Caco-2 (cell line): ENCODE measurements around the gene RALGPS2. TPM values are rescaled to one million over a fixed set of nuclear protein-coding genes. Genes with fewer than 3 reads are reported as not detected.

Experiments
- Bru-seq: library from RNA; stranded (reverse); fragments of 400-500 nt; gene quantifications from one replicate; lab custom pipeline; 2021; lab: Mats Ljungman, UMichigan
- BruChase-seq, 2 experiments: library from RNA; stranded (reverse); fragments of 400-500 nt; gene quantifications; one replicate each; lab custom pipeline; 2021; lab: Mats Ljungman, UMichigan
- BruUV-seq: library from RNA; stranded (reverse); fragments of 400-500 nt; replicated peaks from 2 replicates; lab custom pipeline; 2021; lab: Mats Ljungman, UMichigan
- CTCF ChIA-PET: fragments of 300-600 bp; sonication (Branson Sonifier 250); formaldehyde crosslinking; loops from one replicate; lab custom pipeline; 2022; ENCODE audit warnings: antibody characterized with exemption; lab: Charles Lee
- POLR2A ChIA-PET: fragments of 300-600 bp; sonication (Branson Sonifier 250); formaldehyde crosslinking; loops from one replicate; lab custom pipeline; 2022; ENCODE audit warnings: antibody characterized with exemption; lab: Charles Lee
- DNase-seq, 2 experiments: peaks; one replicate each; pipeline versions ENCODE4 v3.0.0 to v3.0.0-alpha.2; 2020 to 2022
- H3K27me3 ChIP-seq: replicated peaks from 2 replicates; pipeline ENCODE4 v1.6.0; 2011; ENCODE audit warnings: low read length; ENCODE audit not compliant: control insufficient read depth, insufficient read depth
- H3K36me3 ChIP-seq: 2 replicates; pipeline ENCODE4 v1.5.1; 2011; ENCODE audit warnings: low read length; ENCODE audit not compliant: control insufficient read depth, insufficient read depth
- H3K4me1 ChIP-seq: fragments of 250-450 bp; sonication (Bioruptor Pico); 2 replicates; pipeline ENCODE4 v1.5.1; 2020; ENCODE audit warnings: mild to moderate bottlenecking
- H3K4me3 ChIP-seq: 2 replicates; pipeline ENCODE4 v1.5.1; 2011; ENCODE audit warnings: low read depth, mild to moderate bottlenecking, control low read depth, low read length
- H3K9me3 ChIP-seq: fragments of 250-450 bp; sonication (Bioruptor Pico); 2 replicates; pipeline ENCODE4 v1.5.1; 2020; ENCODE audit warnings: mild to moderate bottlenecking, moderate library complexity
- H3K27ac Mint-ChIP-seq: one replicate; pipeline ENCODE4 v1.8.0; 2022; ENCODE audit warnings: mixed read lengths; ENCODE audit not compliant: unreplicated experiment
- H3K27me3 Mint-ChIP-seq: one replicate; pipeline ENCODE4 v1.8.0; 2022; ENCODE audit warnings: mixed read lengths; ENCODE audit not compliant: insufficient read depth, unreplicated experiment
- H3K36me3 Mint-ChIP-seq: one replicate; pipeline ENCODE4 v1.8.0; 2022; ENCODE audit warnings: mild to moderate bottlenecking, mixed read lengths; ENCODE audit not compliant: insufficient read depth, unreplicated experiment
- H3K4me1 Mint-ChIP-seq: one replicate; pipeline ENCODE4 v1.8.0; 2022; ENCODE audit warnings: low read depth, mixed read lengths; ENCODE audit not compliant: unreplicated experiment
- H3K4me3 Mint-ChIP-seq: one replicate; pipeline ENCODE4 v1.8.0; 2022; ENCODE audit warnings: mild to moderate bottlenecking, moderate library complexity, mixed read lengths; ENCODE audit not compliant: unreplicated experiment
- H3K9me3 Mint-ChIP-seq: one replicate; pipeline ENCODE4 v1.8.0; 2022; ENCODE audit warnings: mixed read lengths; ENCODE audit not compliant: unreplicated experiment
- intact Hi-C: fragments of 100-400 bp; cut with micrococcal nuclease; formaldehyde crosslinking; loops from one replicate; pipeline ENCODE4 v1.10.0; 2022; ENCODE audit not compliant: unreplicated experiment
- long read RNA-seq: library from polyadenylated mRNA; stranded (forward); transcript quantifications from one replicate; pipeline ENCODE4 v2.0.0, GENCODE V29; 2022
- total RNA-seq: library from RNA; stranded (reverse); gene quantifications from 2 replicates; pipeline ENCODE4 v1.2.3, GENCODE V29; 2022
- TF ChIP-seq, protein P1 (sequence below), 2 experiments: fragments of 200-600 bp in 1 of 2; IDR thresholded peaks; 1 replicate in 1 of 2; 2 replicates in 1 of 2; pipeline versions ENCODE4 v1.5.1 to v1.8.0; 2011 to 2022; ENCODE audit warnings: antibody characterized with exemption in 1 of 2, control low read depth in 1 of 2, inconsistent platforms in 1 of 2, low read depth in 1 of 2, low read length in 1 of 2, mild to moderate bottlenecking in 1 of 2, moderate library complexity in 1 of 2; ENCODE audit not compliant: insufficient read depth in 1 of 2, severe bottlenecking in 1 of 2, unreplicated experiment in 1 of 2

RALGPS2 gene, protein sequence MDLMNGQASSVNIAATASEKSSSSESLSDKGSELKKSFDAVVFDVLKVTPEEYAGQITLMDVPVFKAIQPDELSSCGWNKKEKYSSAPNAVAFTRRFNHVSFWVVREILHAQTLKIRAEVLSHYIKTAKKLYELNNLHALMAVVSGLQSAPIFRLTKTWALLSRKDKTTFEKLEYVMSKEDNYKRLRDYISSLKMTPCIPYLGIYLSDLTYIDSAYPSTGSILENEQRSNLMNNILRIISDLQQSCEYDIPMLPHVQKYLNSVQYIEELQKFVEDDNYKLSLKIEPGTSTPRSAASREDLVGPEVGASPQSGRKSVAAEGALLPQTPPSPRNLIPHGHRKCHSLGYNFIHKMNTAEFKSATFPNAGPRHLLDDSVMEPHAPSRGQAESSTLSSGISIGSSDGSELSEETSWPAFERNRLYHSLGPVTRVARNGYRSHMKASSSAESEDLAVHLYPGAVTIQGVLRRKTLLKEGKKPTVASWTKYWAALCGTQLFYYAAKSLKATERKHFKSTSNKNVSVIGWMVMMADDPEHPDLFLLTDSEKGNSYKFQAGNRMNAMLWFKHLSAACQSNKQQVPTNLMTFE
- total RNA-seq, result 26.1 and 38.6 TPM in 2 replicates
- percentile 87 among the genes with signal in this experiment for Bru-seq, nascent RNA
- percentile 84 among the genes with signal in this experiment for BruChase-seq, experiment 1, labeled RNA remaining after a 2-hour chase
- percentile 83 among the genes with signal in this experiment for BruChase-seq, experiment 2, labeled RNA remaining after a 6-hour chase
- long read RNA-seq, full-length matches to known transcripts, result 4 of 13 reads
- long read RNA-seq, partial matches to known transcripts, result 5 of 13 reads
- long read RNA-seq, other reads (novel, unspliced or antisense), result 4 of 13 reads

DNA sequence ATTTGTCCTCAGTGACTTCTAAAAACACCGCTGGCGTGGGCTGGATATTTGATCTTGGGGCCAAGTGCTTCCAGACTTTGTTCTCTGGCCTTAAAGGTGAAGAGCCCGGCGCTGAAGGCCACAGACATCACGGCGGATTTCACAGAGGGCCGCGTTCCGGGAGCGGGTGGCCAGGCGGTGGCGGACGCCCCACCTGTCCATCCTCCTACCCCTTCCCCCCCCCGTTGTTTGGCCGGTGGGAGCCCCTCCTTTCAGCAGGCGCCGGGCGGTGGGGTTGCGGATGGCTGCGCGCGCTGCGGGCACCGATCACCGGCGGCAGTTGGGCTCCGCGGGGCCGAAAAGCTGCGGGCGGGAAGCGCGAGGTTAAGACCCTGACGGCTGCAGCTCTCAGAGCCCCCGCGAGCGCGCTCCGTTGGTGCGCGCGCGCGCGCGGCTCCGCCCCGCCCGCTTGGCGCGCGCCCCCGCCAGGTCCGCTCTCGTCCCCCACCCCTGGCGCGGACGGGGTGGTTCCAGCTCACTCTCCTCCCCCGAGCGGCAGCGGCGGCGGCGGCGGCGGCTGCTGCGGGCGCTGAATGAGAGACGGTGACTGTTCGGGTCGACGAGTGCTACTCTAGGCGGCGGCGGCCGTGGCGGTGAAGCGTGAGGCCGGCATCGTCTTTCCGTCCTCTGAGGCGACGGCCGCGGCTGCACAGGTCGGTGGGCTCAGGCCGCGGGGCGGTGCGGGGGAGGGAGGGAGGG is at the start of gene RALGPS2:
Gene RALGPS2 (plus strand): TSS at position 517 of the 738 bp plus-strand sequence. CDS start 51,521 bp downstream, outside the sequence.
- Histone ChIP-seq H3K36me3 (no peaks in the 10 kb centered on the region), H3K9me3 (no peaks in the 10 kb centered on the region), H3K4me1 (peaks cover 10% of the 10 kb centered on the region; the same call in 1 of the 2 replicates), H3K4me3 (peak within 1 kb of the TSS; percentile 89), H3K27me3 (no peaks in the 10 kb centered on the region)
- peak within 1 kb of the TSS; percentile 86 for H3K27ac Mint-ChIP-seq
- CTCF ChIA-PET, result interaction anchor here (3.2 kb wide), 1 partner anchor 182 kb away, joined by 23 read pairs; no protein-coding TSS in a partner anchor
- intact Hi-C loops, result loop anchor here (2.0 kb wide), 1 partner anchor 70 kb away; no protein-coding TSS in a partner anchor
- H3K9me3 Mint-ChIP-seq, result no peaks in the 10 kb centered on the region
- TF ChIP-seq, protein P1, sequence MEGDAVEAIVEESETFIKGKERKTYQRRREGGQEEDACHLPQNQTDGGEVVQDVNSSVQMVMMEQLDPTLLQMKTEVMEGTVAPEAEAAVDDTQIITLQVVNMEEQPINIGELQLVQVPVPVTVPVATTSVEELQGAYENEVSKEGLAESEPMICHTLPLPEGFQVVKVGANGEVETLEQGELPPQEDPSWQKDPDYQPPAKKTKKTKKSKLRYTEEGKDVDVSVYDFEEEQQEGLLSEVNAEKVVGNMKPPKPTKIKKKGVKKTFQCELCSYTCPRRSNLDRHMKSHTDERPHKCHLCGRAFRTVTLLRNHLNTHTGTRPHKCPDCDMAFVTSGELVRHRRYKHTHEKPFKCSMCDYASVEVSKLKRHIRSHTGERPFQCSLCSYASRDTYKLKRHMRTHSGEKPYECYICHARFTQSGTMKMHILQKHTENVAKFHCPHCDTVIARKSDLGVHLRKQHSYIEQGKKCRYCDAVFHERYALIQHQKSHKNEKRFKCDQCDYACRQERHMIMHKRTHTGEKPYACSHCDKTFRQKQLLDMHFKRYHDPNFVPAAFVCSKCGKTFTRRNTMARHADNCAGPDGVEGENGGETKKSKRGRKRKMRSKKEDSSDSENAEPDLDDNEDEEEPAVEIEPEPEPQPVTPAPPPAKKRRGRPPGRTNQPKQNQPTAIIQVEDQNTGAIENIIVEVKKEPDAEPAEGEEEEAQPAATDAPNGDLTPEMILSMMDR (IDR thresholded peaks at IDR 0.05; ENCODE audit: insufficient read depth in 1 of 2, low read depth in 1 of 2, low read length in 1 of 2, severe bottlenecking in 1 of 2, unreplicated experiment in 1 of 2), result peak in 1 of 2 experiments; percentile 7
- peak within 1 kb of the TSS; percentile 89 for H3K4me3 Mint-ChIP-seq
- H3K4me1 Mint-ChIP-seq, result peaks cover 6% of the 10 kb centered on the region
- no peaks in the 10 kb centered on the region for H3K27me3 Mint-ChIP-seq
- BruUV-seq, result no TSS peak
- peak; percentile 66 to 78 for DNase-seq
- POLR2A ChIA-PET, result interaction anchor here (0.6 to 1.3 kb wide), 6 partner anchors 29 to 279 kb away, joined by 3 to 12 read pairs (median 5); no protein-coding TSS in a partner anchor
- H3K36me3 Mint-ChIP-seq, result no peaks in the 10 kb centered on the region

DNA sequence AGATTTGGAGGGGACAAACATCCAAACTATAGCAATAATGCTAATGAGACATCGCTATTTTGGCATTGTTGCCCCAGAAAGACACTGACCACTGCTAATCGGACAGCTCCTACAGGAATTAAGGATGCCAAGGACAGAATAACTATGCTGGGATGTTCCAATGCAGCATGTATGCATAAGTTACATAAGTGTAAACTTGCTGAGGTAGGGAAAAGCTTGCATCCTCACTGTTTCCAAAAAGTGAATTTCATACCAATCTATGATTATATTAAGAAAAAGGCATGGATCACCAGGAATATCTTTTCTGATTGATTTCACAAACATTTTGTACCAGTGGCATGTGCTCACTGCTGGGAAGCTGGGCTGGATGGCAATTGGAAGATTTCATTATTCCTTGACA is 45.8 kb upstream of the RALGPS2 start:
- no peaks in the 10 kb centered on the region for H3K4me1 ChIP-seq
- CTCF ChIA-PET, result no interaction called here
- TF ChIP-seq, protein P1 (IDR thresholded peaks at IDR 0.05; ENCODE audit: insufficient read depth in 1 of 2, low read depth in 1 of 2, low read length in 1 of 2, severe bottlenecking in 1 of 2, unreplicated experiment in 1 of 2), result no peak
- H3K4me3 Mint-ChIP-seq, result no peak overlapping the region
- BruUV-seq, result no TSS peak
- no peak for DNase-seq
- H3K27me3 ChIP-seq, result no peaks in the 10 kb centered on the region
- H3K9me3 Mint-ChIP-seq, result no peaks in the 10 kb centered on the region
- intact Hi-C loops, result no loop called here
- POLR2A ChIA-PET, result no interaction called here
- H3K36me3 Mint-ChIP-seq, result no peaks in the 10 kb centered on the region
- peaks cover 7% of the 10 kb centered on the region for H3K4me1 Mint-ChIP-seq
- no peak overlapping the region for H3K4me3 ChIP-seq
- H3K9me3 ChIP-seq, result no peaks in the 10 kb centered on the region; the same call in 1 of the 2 replicates
- H3K27me3 Mint-ChIP-seq, result no peaks in the 10 kb centered on the region
- H3K27ac Mint-ChIP-seq, result no peak overlapping the region
- H3K36me3 ChIP-seq, result no peaks in the 10 kb centered on the region
